ENCODE data around the gene NETO1.

Gene NETO1

GRCh38 chr18:72840109-72840508, 27.7 kb downstream of the NETO1 start:
- no peak for DNase-seq

- DNase-seq: no peak
These were observed 33.1 kb downstream of the NETO1 start for GRCh38 chr18:72834731-72835130.

- no peak for DNase-seq
These were observed 34.3 kb downstream of the NETO1 start for GRCh38 chr18:72833471-72833870.

GRCh38 chr18:72830109-72830508, 37.7 kb downstream of the NETO1 start:
- DNase-seq: no peak

GRCh38 chr18:72828601-72829000, 39.2 kb downstream of the NETO1 start:
- DNase-seq: no peak

GRCh38 chr18:72826736-72827135, 41.1 kb downstream of the NETO1 start:
- DNase-seq: no peak

GRCh38 chr18:72823345-72823744, 44.4 kb downstream of the NETO1 start:
- DNase-seq: no peak

- DNase-seq: no peak
These were observed 45.6 kb downstream of the NETO1 start for GRCh38 chr18:72822202-72822601.

GRCh38 chr18:72820571-72820970, 47.2 kb downstream of the NETO1 start:
- DNase-seq: no peak

GRCh38 chr18:72819050-72819449, 48.7 kb downstream of the NETO1 start:
- DNase-seq: no peak

GRCh38 chr18:72811047-72811446, 56.7 kb downstream of the NETO1 start:
- no peak for DNase-seq

- DNase-seq: no peak
These were observed 59.1 kb downstream of the NETO1 start for GRCh38 chr18:72808680-72809079.

- no peak for DNase-seq
These were observed 68.7 kb downstream of the NETO1 start for GRCh38 chr18:72799106-72799505.

- DNase-seq: no peak
These were observed 84.3 kb downstream of the NETO1 start for GRCh38 chr18:72783530-72783929.

GRCh38 chr18:72774914-72775313, 92.9 kb downstream of the NETO1 start:
- no peak for DNase-seq

GRCh38 chr18:72772916-72773315, 94.9 kb downstream of the NETO1 start:
- no peak for DNase-seq

- no peak for DNase-seq
These were observed 99.0 kb downstream of the NETO1 start for GRCh38 chr18:72768681-72769229.

- peak; percentile 16 for DNase-seq
These were observed 105.2 kb downstream of the NETO1 start for GRCh38 chr18:72762515-72763122.

GRCh38 chr18:72752220-72752619, 115.6 kb downstream of the NETO1 start:
- DNase-seq: no peak

GRCh38 chr18:72742002-72742401, 125.8 kb downstream of the NETO1 start:
- no peak for DNase-seq

GRCh38 chr18:72738136-72738535, 129.7 kb downstream of the NETO1 start:
- DNase-seq: no peak

- no peak for DNase-seq
These were observed 140.0 kb downstream of the NETO1 start for GRCh38 chr18:72727776-72728175.

- DNase-seq: no peak
These were observed 140.6 kb downstream of the NETO1 start for GRCh38 chr18:72727038-72727655.

- no peak for DNase-seq
These were observed 141.6 kb downstream of the NETO1 start for GRCh38 chr18:72726201-72726600.

GRCh38 chr18:72721330-72721729, 146.5 kb downstream of the NETO1 start:
- DNase-seq: no peak

Data from NCI-H526 treated with DMSO at 0.1 percent for 48 hours (cell line).